Activated CD8-positive, alpha-beta T cell treated with anti-CD3 and anti-CD28 coated beads for 36 hours (primary cell): Measurements from ENCODE around the gene MICU1. TPM values are rescaled to one million over a fixed set of nuclear protein-coding genes. Genes with fewer than 3 reads are reported as not detected.

Experiments used
- ATAC-seq: fragments of 200-7000 bp; cut with Tn5 transposase; one replicate; pipeline ENCODE4 v1.10.0; 2021; ENCODE audit warnings: mild to moderate bottlenecking, moderate library complexity
- CTCF ChIA-PET: fragments of 350-600 bp; sonication (Branson Sonifier 250); formaldehyde crosslinking; loops from one replicate; lab custom pipeline; 2021; ENCODE audit warnings: antibody characterized with exemption; lab: Charles Lee
- POLR2A ChIA-PET: fragments of 350-600 bp; sonication (Branson Sonifier 250); formaldehyde crosslinking; loops from one replicate; lab custom pipeline; 2021; ENCODE audit warnings: antibody characterized with exemption; lab: Charles Lee
- DNase-seq: peaks from one replicate; pipeline ENCODE4 v3.0.0-alpha.2; 2020
- H3K27ac Mint-ChIP-seq: one replicate; pipeline ENCODE4 v1.8.0; 2021; ENCODE audit warnings: mild to moderate bottlenecking, mixed read lengths
- H3K27me3 Mint-ChIP-seq: one replicate; pipeline ENCODE4 v1.8.0; 2021; ENCODE audit warnings: mixed read lengths
- H3K36me3 Mint-ChIP-seq: one replicate; pipeline ENCODE4 v1.8.0; 2021; ENCODE audit warnings: low read depth, mixed read lengths
- H3K4me1 Mint-ChIP-seq: one replicate; pipeline ENCODE4 v1.8.0; 2021; ENCODE audit warnings: low read depth, mixed read lengths
- H3K4me3 Mint-ChIP-seq: one replicate; pipeline ENCODE4 v1.8.0; 2021; ENCODE audit warnings: mild to moderate bottlenecking, moderate library complexity, mixed read lengths
- H3K9me3 Mint-ChIP-seq: one replicate; pipeline ENCODE4 v1.8.0; 2021; ENCODE audit warnings: mixed read lengths
- intact Hi-C: fragments of 100-400 bp; cut with micrococcal nuclease; formaldehyde crosslinking; loops from one replicate; pipeline ENCODE4 v1.10.0; 2022
- total RNA-seq, 2 experiments: library from RNA; stranded (reverse); gene quantifications; one replicate each; pipeline ENCODE4 v1.2.3, GENCODE V29; 2021
- TF ChIP-seq, protein P1 (sequence below): fragments of 200-600 bp; IDR thresholded peaks from one replicate; pipeline ENCODE4 v1.8.0; 2022; ENCODE audit warnings: antibody characterized with exemption, mild to moderate bottlenecking

The MICU1 gene
- total RNA-seq, 2 experiments from 2014 or later: 29.9 to 31.0 TPM

DNA sequence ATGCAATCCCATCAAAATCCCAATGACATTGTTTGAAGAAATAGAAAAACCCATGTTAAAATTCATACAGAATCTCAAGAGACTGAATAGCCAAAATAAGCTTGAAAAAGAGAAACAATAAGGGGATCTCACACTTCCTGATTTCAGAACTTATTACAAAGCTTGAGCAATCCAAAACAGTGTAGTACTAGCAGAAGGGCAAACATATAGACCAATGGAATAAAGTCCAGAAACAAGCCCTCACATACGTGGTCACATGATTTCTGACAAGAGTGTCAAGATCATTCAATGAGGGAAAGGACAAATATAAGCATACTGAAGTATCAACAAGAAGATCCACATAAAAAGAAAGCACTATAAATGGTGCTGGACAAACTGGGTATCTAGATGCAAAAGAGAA is 31.9 kb downstream of the MICU1 start:
- POLR2A ChIA-PET: no interaction called here
- no peak overlapping the region for H3K4me3 Mint-ChIP-seq

DNA sequence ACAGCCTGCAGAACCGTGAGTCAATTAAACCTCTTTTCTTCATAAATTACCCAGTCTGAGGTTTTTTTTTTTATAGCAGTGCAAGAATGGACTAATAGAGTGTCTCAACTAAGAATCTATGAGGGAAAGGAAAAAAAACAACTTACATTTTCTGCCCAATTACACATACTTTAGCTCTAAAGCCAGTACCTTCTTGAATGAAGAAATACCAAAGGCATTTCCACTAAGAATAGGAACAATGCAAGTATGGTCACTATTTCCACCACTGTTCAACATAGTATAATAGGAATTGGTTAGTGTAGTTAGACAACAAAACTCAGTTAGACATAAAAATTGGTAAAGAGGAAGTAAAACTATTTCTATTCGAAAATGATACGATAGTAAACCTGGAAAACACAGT is 37.6 kb downstream of the MICU1 start:
- ATAC-seq (no peak), DNase-seq (no peak)
- no peaks in the 10 kb centered on the region for H3K27me3 Mint-ChIP-seq
- CTCF ChIA-PET: no interaction called here
- intact Hi-C loops: no loop called here
- H3K4me3 Mint-ChIP-seq: no peak overlapping the region
- POLR2A ChIA-PET: no interaction called here
- H3K9me3 Mint-ChIP-seq: peaks cover 3% of the 10 kb centered on the region
- TF ChIP-seq, protein P1, sequence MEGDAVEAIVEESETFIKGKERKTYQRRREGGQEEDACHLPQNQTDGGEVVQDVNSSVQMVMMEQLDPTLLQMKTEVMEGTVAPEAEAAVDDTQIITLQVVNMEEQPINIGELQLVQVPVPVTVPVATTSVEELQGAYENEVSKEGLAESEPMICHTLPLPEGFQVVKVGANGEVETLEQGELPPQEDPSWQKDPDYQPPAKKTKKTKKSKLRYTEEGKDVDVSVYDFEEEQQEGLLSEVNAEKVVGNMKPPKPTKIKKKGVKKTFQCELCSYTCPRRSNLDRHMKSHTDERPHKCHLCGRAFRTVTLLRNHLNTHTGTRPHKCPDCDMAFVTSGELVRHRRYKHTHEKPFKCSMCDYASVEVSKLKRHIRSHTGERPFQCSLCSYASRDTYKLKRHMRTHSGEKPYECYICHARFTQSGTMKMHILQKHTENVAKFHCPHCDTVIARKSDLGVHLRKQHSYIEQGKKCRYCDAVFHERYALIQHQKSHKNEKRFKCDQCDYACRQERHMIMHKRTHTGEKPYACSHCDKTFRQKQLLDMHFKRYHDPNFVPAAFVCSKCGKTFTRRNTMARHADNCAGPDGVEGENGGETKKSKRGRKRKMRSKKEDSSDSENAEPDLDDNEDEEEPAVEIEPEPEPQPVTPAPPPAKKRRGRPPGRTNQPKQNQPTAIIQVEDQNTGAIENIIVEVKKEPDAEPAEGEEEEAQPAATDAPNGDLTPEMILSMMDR: no peak
- no peak overlapping the region for H3K27ac Mint-ChIP-seq
- peaks cover 17% of the 10 kb centered on the region for H3K4me1 Mint-ChIP-seq
- H3K36me3 Mint-ChIP-seq: peaks cover 6% of the 10 kb centered on the region

More for the DNA sequence above, 31.9 kb downstream of the MICU1 start:
- no peak for ATAC-seq
- H3K4me1 Mint-ChIP-seq: peaks cover 16% of the 10 kb centered on the region
- DNase-seq: no peak
- CTCF ChIA-PET: no interaction called here
- H3K9me3 Mint-ChIP-seq: peaks cover 3% of the 10 kb centered on the region
- intact Hi-C loops: no loop called here
- peaks cover 3% of the 10 kb centered on the region for H3K36me3 Mint-ChIP-seq
- no peaks in the 10 kb centered on the region for H3K27me3 Mint-ChIP-seq
- TF ChIP-seq, protein P1: no peak
- H3K27ac Mint-ChIP-seq: no peak overlapping the region

DNA sequence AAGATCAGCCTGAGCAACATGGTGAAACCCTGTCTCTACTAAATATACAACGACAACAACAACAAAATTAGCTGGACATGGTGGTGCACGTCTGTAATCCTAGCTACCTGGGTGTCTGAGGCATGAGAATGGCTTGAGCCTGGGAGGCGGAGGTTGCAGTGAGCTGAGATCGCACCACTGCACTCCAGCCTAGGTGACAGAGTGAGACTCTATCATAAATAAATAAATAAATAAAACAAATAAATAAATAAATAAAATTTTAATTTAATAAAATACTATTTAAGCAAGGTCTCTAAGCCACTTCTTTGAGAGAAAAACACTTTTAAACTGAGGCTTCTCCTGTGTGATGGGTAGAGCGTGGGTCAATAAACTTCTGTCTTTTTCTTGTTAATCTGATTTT is 38.3 kb downstream of the MICU1 start:
- CTCF ChIA-PET: no interaction called here
- Mint-ChIP-seq H3K27me3 (no peaks in the 10 kb centered on the region), H3K9me3 (peaks cover 3% of the 10 kb centered on the region)

DNA sequence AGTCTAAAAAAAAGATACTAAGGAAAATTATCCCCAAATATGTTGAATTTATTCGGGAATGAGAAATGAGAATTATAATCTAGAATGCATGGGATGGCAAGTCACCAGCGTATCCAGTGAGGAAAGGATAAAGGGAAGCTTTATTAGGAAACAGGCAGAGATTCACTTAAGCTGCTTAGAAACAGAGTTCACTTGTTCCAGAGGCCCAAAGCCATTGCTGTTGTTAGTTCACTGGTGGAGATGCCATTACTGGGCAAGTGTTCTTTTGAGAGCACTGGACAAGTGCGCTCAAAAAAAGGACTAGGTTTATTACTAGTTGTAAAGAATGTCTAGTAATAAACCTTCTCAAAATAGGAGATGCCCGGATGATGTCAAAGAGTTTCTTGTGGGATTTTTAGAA is 51.2 kb downstream of the MICU1 start:
- Mint-ChIP-seq H3K27ac (no peak overlapping the region), H3K4me1 (no peaks in the 10 kb centered on the region), H3K4me3 (no peak overlapping the region), H3K9me3 (no peaks in the 10 kb centered on the region), H3K36me3 (peaks cover 2% of the 10 kb centered on the region), H3K27me3 (no peaks in the 10 kb centered on the region)
- intact Hi-C loops: no loop called here
- ATAC-seq: no peak
- ChIA-PET CTCF (interaction anchor here (1.0 to 1.6 kb wide), 2 partner anchors 10 to 15 kb away, joined by 3 read pairs; no protein-coding TSS in a partner anchor), POLR2A (no interaction called here)
- DNase-seq: no peak
- TF ChIP-seq, protein P1: no peak

More for the DNA sequence above, 38.3 kb downstream of the MICU1 start:
- H3K4me1 Mint-ChIP-seq: peaks cover 17% of the 10 kb centered on the region
- POLR2A ChIA-PET: no interaction called here
- no peak for ATAC-seq
- H3K36me3 Mint-ChIP-seq: peaks cover 11% of the 10 kb centered on the region
- H3K4me3 Mint-ChIP-seq: no peak overlapping the region
- TF ChIP-seq, protein P1: no peak
- intact Hi-C loops: no loop called here
- H3K27ac Mint-ChIP-seq: no peak overlapping the region
- DNase-seq: no peak

DNA sequence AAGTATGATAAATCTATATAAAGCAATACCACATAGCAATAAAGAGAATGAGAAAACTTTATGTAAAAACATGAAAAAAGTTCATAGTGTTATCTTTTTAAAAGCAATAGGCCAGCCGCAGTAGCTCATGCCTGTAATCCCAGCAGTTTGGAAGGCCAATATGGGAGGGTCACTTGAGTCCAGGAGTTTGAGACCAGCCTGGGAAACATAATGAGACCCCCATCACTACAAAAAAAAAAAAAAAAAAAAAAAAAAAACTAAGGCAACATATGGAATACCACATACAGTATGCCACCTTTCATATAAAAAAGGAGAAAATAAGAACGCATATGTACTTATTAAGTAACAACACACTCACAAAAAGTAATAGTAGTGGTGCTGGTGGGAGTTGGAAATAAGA is 52.8 kb downstream of the MICU1 start:
- Mint-ChIP-seq H3K9me3 (no peaks in the 10 kb centered on the region), H3K27ac (no peak overlapping the region), H3K4me1 (no peaks in the 10 kb centered on the region), H3K27me3 (no peaks in the 10 kb centered on the region), H3K36me3 (peaks cover 6% of the 10 kb centered on the region), H3K4me3 (no peak overlapping the region)
- ATAC-seq: no peak
- POLR2A ChIA-PET: no interaction called here
- intact Hi-C loops: no loop called here
- TF ChIP-seq, protein P1: no peak
- CTCF ChIA-PET: no interaction called here
- no peak for DNase-seq
